Measurements from ENCODE around the gene ETV6.

The ETV6 gene

DNA sequence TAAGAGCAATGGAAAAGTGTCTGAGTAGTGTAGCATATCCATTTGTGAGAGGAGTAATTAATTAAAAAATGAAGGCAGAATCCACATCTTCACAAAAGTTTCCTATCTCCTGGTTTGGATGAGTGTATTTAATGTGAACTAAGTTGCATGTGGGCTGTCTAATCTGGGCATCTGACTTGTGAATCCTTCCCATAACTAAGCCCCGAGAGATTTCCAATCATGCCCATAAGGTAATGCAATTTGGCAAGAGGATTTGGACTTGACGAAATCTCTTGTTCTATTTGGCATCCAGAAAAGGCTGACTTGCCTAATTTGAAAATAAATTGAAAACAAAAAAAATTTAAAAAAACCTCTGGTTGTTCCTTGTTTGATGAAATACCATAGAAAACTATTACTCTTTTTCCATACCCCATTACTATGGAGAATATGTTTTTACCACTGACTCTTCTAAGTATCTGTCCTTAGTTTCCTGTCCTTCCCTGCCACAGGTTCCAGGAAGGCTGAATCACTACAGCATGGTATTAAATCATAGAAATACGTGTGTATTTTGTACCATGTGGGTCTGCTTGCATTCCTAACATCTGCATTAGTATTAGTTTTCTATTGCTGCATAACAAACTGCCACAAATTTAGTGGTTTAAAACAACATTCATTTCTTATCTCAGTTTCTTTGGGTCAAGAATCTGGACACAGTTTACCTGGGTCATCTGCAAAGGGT is 48.4 kb downstream of the ETV6 start:
- DNase-seq = no peak

DNA sequence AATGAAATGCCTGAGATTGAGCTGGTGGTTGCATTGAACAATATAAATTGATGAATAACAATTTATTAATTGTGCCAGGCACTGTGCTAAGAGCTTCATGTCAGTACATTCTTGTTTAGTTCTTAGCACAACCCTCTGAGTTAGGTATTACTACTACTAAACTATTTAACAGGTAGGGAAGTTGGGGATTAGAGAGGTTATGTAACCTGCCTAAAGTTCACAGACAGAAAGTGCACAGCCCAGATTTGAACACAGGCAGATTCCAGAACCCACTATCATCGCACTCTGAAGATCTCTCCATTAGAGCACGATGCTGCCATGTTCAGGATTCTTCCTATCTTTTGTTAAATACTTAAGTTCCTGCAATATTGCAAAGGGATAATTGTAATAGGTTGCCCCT is 49.3 kb downstream of the ETV6 start:
- DNase-seq = no peak

DNA sequence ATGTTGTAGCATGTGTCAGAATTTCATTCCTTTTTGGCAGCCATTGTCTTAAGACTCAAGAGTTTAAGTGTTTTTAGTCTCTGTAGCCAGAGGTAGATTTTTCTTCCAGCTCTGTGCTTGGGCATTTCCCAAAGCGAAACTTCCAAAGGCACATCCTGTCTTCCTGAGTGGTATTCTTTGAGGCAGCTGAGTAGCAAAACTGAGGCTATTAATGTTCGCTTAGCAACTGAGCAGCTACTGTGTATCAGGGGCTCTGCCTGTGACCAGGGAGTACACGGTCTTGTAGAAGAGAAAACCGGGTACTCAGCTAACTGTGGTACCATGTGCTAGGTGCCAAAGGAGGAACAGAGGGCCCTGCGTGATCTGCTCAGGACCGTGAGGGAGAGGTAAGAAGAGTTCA is 52.0 kb downstream of the ETV6 start:
- no peak for DNase-seq

DNA sequence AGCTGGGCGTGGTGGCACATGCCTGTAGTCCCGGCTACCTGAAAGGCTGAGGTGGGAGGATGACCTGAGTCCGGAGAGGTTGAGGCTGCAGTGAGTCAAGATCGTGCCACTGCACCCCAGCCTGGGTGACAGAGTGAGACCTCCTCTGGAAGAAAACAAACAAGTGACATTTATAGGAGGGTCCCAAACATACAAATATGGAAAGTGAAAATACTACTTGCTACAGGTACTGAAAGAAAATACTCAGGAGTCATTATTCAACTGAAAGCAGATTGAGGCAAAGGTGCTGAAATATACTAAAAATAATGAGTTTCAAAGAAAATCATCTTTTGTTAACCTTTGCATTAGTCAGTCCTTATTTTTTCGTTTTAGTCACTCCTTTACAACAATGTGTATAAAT is 53.5 kb downstream of the ETV6 start:
- no peak for DNase-seq

DNA sequence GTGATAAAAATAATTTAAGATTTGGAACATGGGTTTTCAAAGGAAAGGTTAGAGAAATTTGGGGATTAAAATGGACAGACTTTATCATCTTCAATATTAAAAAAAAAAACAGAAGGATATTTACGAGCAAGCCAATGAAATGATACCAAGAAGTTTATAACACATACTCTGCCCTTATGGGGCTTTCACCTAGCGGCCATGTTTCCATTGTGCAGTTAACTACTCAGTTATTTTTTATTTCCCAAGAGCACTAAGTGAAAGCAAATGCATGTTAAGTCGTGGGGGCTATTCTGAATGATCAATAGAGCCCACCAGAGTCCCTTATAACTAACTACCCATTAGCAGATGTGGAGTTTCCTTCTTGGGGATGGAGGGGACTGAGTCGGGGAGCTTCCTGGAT is 53.9 kb downstream of the ETV6 start:
- DNase-seq = no peak

DNA sequence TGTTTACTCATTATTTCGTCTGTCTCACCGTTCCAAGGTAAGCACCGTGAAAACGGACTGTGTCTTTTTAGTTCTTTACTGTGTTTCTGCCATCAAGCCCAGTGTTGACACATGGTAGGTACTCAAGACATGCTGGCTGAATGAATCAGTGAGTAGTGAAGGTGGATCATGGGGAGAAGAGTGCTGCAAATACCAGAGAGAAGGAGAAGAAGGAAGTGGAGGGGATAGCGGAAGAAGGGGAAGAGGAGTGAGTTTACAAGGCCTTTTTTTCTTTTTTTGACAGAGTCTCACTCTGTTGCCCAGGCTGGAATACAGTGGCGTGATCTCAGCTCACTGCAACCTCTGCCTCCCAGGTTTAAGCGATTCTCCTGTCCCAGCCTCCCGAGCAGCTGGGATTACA is 54.6 kb downstream of the ETV6 start:
- DNase-seq = no peak

DNA sequence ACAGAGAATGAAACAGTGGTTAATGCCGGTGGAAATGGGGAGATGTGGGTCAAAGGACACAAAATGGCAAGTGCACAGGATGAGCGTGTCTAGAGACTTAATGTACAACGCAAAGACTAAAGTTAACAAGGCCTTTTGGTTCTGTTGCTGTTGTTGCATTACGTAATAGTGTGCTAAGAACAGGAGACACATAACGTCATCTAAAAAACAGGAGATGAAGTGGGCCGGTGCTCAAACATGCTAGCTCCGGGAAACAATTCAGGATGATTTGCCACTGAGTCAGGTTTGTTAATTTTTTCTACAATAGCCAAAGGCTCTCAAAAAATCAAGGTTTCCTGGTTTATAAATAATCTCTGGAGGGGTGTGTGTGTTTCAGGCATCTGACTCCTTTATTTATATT is 55.5 kb downstream of the ETV6 start:
- DNase-seq = no peak

DNA sequence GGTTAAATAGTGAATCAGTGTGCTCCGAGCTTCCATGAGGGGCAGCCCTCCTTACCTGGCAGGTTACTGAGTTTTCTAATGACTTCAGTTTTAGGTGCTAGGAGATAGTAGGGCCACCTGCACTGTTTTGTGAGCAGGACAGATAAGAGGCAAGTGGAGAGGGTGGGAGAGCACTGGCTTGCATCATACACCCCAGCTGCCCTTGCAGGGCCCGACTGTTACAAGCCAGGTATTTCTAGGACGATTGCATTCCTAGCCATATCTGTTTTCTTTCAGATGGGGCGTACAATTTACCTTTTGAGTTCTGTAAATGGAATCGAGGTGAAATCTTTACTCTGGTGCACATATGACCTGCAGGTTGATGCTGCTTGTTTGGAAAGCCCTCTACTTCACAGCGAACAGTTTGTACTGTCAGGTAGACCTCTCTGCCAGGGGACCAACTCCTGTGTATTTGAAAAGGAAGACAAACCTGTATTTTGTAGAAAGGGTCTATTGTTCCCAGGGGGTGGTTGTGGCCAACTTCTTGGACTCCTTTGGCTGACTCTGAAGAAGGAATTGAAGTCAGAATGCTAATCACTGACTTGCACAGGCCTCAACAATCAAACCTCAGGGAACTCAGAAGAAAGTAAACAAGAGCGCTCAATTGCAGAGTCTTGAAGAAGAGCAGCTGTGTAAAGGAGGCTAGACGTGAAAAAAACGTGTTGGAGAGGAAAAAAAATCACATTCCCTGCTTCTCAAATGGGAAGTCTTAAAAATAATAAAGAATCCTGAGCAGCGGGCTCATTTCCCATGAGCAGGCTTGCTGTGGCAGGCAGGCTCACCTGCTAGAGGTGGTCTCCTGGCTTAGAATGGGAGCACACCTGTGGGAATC is 57.3 kb downstream of the ETV6 start:
- no peak for DNase-seq

DNA sequence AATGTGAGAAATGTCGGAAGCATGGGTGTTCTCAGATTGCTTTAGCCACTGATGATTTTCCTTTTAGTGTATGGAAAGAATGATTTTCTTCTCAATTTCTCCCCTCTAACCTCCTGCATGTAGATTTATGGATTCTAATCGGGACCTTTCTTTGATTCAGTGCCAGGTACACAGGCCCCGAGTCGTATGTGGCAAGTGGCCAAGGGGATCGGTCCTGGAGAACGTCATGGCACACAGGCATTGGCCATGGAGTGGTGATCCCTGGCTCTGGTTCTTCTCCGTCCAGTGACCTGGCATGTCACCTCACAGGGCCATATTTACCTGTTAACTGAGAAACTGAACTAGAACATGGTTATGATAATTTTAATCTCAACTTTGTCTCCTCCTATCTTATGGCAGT is 58.1 kb downstream of the ETV6 start:
- no peak for DNase-seq

DNA sequence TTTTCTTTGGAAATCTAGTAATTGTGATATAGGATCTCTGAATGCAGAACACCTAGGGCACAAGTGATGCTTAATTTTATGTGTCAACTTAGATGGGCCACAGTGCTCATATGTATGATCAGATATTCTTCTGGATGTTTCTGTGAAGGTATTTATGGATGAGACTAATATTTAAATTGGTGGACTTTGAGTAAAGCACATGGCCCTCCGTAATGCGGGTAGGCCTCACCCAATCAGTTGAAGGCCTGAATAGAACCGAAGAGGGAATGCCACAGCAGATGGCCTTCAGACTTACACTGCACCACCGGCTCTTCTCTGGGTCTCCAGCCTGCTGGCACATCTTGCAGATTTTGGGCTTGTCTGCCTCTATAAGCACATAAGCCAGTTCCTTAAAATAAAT is 60.0 kb downstream of the ETV6 start:
- DNase-seq = no peak

DNA sequence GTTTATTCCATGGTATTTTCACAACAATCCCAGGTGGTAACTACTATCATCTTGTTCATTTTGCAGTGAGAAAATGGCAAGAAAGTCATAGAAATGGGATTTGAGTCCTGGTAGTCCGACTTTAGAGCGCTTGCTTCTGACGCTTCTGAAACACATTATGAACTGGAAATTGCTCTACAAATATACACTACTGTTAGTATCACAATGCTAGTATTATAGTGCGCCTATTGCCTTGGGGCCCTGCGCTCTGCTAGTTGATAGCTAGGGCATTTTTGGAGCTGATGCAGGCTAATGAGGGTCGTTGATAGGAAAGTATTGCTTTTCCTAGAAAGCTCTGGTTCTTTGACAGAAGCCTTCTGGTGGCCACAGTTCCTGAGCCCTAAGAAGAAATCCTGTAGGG is 61.0 kb downstream of the ETV6 start:
- DNase-seq = no peak

DNA sequence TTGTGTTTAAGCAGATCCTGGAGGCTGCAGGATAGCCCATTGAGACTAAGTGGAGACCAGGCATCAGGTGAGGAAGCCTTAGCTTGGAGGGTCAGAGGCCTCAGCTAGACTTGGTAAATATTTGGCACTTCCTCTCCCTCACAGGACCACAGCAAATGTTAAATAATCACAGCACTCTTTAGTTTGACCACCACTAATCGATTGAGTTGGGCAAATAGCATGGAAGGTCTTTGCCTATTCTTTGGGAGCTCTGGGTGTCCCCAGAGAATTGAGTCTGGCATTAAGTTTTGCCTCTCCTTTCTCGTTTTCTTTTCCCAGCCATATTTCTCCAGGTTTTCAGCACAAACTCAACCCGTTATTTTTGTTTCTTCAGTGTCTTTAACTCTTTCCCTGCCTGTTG is 61.4 kb downstream of the ETV6 start:
- no peak for DNase-seq

DNA sequence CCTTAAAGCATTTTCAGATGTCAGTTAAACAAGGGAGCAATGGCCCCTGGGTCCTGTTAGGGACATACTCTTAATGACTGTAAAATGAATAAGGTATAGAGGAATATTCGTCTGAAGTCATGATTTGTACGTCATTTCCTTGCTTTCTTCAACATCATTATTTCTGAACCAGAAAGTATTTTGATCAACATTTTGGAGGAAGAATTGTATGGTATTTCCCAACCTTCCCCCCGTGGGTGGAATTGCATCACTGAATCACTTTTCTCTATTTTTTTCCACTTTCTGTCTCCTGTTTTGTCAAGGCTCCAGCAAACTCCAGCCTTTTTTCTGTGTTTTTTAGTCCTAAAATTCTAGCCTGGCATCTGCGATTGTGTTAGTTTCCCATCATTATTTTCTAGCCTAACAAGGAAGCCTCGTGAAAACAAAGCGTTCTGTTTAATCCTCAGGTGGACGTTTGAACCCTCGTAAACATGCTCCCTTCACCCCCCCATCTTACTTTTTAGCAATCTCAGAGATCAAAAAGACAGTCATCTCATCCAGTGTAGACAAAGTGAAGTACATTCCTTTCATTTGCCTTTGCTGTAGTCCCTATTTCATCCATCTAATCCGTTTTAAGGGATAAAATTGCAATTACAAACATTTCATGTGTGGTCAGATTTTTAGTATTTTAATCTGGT is 62.3 kb downstream of the ETV6 start:
- no peak for DNase-seq

DNA sequence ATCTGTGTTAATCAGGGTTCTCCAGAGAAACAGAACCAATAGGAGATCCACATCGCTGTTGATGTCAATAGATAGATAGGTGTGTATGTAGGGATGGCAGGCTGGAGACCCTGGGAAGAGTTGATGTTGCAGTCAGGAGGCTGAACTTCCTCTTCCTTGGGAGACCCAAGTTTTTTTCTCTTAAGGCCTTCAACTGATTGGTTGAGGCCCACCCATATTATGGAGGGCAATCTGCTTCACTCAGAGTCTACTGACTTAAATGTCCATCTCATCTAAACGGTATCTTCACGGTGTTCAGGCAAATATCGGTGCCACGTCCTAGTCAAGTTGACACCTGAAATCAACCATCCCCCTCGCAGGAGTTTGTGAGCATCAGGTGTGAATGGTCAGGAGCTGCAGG is 63.0 kb downstream of the ETV6 start:
- no peak for DNase-seq

DNA sequence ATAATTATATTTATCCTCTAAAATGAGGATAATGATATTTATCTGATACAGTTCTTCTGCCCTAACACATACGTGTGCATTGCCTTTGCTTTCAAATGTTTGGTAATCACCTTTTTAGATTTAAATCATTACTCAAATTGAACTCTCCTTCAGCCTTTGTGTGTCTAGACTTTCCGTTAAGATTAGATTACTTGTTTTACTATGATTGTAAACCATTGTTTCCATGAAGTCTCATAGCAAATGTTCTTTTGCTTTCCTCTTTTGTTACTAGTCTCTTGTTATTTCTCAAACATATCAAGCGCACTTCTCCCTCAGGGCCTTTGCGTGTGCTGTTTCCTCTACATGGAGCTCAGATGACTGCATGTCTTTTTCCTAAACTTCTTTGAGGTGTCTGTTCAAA is 63.7 kb downstream of the ETV6 start:
- DNase-seq = no peak

DNA sequence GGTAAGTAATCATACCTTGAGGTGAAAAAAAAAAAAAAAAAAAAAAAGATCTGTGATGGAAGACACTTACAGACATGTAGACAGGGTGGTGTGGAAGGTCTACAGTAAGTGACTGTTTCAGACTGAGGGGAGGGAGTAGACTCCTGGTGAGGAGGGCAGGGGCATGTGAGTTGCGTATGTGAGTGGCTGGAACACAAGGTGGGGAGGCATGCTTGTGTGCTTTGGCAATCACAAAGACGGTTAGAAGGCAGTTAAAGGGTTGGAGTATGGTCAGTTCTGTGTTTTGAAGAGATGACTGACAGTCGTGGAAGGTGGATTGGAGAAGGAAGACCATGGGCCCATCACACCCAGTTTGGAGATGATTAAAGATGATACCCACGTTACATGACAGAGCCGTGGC is 65.2 kb downstream of the ETV6 start:
- no peak for DNase-seq

DNA sequence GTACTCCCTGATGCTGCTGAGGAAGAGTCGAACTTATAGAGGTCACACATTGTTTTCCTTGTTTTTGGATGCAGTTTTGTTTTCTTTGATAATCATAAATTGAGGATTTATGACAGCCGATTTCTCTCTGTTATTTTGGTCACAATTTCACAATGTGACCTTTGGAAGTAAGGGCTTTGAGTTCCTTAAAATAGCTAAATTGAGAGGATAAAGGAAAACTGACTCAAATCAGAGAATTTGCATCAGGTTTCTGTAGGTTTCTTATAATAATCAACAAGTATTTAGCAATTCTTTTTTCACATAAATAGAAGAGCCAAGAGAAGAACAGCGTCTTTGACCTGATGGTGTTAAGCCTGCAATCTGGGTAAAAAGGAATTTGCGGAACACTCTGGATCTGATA is 66.1 kb downstream of the ETV6 start:
- no peak for DNase-seq

DNA sequence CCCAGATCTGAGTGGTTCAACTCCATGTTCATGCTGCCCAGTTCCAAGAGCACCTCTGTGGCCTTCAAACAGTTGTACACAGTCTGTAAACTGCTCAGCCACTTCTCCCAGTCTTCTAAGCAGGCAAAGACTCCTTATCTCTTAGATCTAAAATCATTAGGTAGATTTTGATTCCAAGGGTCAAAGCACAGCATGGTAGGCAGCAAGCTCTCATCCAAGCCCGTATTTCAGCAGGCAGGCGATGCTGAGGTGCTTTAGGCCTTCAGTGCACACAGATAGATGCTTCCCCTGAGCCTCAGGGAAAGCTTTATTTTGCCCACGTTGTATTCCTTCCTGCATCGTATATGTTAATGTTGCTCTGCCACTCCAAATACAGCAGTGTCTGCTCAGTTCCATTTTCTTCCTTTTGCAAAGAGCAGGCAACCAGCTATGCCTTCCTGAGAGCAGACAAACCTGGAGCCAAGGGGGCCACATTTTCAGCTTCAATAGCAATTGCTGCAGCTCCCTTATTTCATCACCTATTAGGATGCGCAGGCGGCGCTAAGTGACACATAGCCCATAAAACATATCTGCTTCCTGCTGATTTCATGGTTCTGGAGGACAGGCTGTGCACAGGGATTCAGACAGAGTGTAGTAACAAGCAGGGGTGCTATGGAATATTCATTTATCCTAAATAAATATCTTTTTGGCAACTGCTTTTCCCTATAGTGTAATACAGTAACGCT is 67.5 kb downstream of the ETV6 start:
- no peak for DNase-seq

DNA sequence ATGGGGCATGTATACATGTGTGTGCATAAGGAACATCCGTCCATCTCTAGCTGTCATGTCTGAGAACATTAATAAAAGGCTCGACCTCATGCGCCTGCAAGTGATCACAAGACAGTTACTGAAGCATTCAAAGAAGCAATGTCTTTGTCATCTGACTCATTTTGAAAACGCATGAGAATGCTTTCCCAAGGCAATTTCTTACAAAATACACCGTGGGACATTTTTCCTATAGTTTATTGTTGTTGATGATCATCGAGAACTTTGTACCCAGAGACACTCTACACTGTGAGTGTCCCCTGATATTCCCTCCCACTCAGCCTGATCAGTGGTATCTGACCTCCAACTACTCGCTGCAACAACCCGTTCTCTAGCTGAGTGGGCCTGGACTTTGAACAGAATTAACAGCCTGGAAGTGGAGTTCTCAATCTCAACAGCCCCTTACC is 68.1 kb downstream of the ETV6 start:
- no peak for DNase-seq

DNA sequence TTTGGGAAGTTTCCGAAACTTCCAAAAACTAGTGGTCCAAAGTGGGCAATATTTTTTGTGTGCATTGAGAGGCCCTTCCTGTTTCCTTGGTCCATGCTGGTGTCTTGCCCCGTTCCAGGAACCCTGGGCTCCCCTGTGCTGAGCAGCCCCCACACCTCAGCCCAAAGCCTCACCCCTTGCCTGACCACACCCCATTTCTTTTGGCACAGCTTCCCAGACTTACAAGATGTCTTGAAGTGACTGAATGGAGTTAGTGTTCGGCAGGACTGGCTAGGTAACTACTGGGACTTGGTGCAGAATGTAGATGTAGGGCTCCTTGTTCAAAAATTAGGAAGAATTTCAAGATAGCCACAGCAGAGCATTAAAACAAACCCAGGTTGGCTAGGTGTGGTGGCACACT is 68.6 kb downstream of the ETV6 start:
- no peak for DNase-seq

DNA sequence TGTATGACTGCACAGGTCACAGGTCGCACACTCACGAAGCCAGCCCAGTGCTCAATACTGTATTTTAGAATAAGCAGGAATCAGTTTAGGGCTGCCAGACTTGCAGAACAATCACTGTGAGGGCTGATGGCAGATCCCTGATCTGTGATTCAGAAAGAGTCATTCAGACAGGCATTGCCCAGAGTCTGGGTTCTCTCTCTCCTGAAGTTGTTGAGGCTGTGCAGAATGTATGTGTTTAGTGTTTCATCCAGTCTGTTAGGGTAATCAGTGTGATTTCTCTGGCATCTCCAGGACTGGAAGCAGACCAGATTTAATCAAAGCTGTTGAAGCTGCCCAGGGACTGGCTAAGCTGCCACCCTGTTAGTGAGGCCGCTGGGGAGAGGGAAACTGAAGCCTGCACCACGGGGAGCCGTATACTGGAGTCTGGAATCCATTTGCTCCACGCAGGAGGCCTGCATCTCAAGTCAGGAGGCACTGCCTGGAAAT is 69.3 kb downstream of the ETV6 start:
- DNase-seq = no peak

DNA sequence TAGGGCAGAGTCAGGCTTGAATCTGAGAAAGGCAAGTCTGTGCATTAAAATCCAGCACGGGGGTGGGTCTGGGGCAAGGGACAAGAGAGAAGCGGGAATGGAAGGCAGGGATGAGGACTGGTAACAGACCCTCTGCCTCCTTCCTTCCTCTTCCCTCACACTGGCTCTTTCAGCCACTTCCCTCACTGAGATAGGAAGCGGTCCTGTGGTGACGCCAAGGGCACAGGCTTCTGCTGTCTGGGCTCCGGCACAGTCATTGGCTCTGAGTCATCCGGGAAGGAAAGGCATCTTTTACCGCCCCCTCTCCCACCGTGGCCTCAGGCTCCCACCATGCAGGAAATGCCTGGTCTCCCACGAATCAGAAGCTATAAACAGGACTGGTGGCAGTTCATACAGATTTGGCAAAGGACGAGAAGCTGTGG is 70.2 kb downstream of the ETV6 start:
- no peak for DNase-seq

DNA sequence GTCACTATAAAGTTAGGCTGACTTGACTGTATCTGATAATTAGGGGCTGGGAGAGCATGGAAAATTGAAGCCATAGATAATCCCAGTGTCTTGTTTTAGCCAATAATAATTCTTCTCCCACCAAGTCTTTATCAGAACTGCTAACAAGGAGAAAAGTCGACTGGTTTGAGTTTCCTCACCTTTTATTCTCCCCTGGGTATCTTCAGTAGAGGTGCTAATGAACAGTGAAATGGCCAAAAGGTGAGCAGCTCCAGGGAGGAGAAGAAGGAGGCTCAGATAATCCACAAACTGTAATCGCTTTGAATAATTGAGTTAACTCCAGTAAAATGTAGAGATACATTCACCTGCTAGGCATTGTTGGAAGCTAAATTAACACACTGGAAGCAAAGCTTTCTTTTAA is 72.6 kb downstream of the ETV6 start:
- no peak for DNase-seq
